CD4-positive, alpha-beta T cell (primary cell): ENCODE results near the gene SLC4A1. TPM values are rescaled to one million over a fixed set of nuclear protein-coding genes. Genes with fewer than 3 reads are reported as not detected.

Experiments used
- ATAC-seq: fragments of 200-7000 bp; cut with Tn5 transposase; one replicate; pipeline ENCODE4 v1.10.0; 2022; ENCODE audit warnings: mild to moderate bottlenecking; ENCODE audit not compliant: poor library complexity
- CTCF ChIA-PET: fragments of 350-600 bp; sonication (Branson Sonifier 250); formaldehyde crosslinking; loops from one replicate; lab custom pipeline; 2021; ENCODE audit warnings: antibody characterized with exemption, inconsistent platforms; lab: Charles Lee
- POLR2A ChIA-PET: fragments of 350-600 bp; sonication (Branson Sonifier 250); formaldehyde crosslinking; loops from one replicate; lab custom pipeline; 2021; ENCODE audit warnings: antibody characterized with exemption, inconsistent platforms; lab: Charles Lee
- DNase-seq, 14 experiments: peaks; one replicate each; pipeline ENCODE4 v3.0.0-alpha.2; 2013 to 2020; ENCODE audit warnings: mixed read lengths in 2 of 14
- H3K27ac ChIP-seq, 2 donors: one replicate each; pipeline versions ENCODE4 v1.5.1 to v1.7.0; 2013; ENCODE audit warnings: low read length in 2 of 2, low read depth in 1 of 2, mild to moderate bottlenecking in 1 of 2
- H3K27me3 ChIP-seq, 2 experiments: 1 replicate in 1 of 2; 2 replicates in 1 of 2; pipeline versions ENCODE4 v1.6.1 to v1.7.0; 2013; ENCODE audit warnings: low read length in 2 of 2, control low read depth in 1 of 2, mild to moderate bottlenecking in 1 of 2, moderate library complexity in 1 of 2; ENCODE audit not compliant: insufficient read depth in 2 of 2, control insufficient read depth in 1 of 2
- H3K36me3 ChIP-seq: one replicate; pipeline ENCODE4 v1.6.1; 2013; ENCODE audit warnings: low read length, control low read depth; ENCODE audit not compliant: insufficient read depth
- H3K4me1 ChIP-seq: one replicate; pipeline ENCODE4 v1.6.1; 2013; ENCODE audit warnings: low read length, control low read depth; ENCODE audit not compliant: insufficient read depth
- H3K4me3 ChIP-seq: one replicate; pipeline ENCODE4 v1.5.1; 2013; ENCODE audit warnings: mild to moderate bottlenecking, low read length, moderate library complexity
- H3K9me3 ChIP-seq, 2 experiments: 1 replicate in 1 of 2; 2 replicates in 1 of 2; pipeline versions ENCODE4 v1.6.1 to v1.7.0; 2013; ENCODE audit warnings: low read length in 2 of 2, mild to moderate bottlenecking in 2 of 2, control low read depth in 1 of 2, moderate library complexity in 1 of 2; ENCODE audit not compliant: control insufficient read depth in 1 of 2, insufficient read depth in 1 of 2
- H3K27ac Mint-ChIP-seq: one replicate; pipeline ENCODE4 v1.8.0; 2020; ENCODE audit warnings: mixed read lengths
- H3K27me3 Mint-ChIP-seq: one replicate; pipeline ENCODE4 v1.8.0; 2021; ENCODE audit warnings: mixed read lengths
- H3K36me3 Mint-ChIP-seq: one replicate; pipeline ENCODE4 v1.8.0; 2021; ENCODE audit warnings: low read depth, mixed read lengths
- H3K4me1 Mint-ChIP-seq: one replicate; pipeline ENCODE4 v1.8.0; 2021; ENCODE audit warnings: low read depth, mixed read lengths
- H3K4me3 Mint-ChIP-seq: one replicate; pipeline ENCODE4 v1.8.0; 2020; ENCODE audit warnings: mild to moderate bottlenecking, mixed read lengths
- H3K9me3 Mint-ChIP-seq: one replicate; pipeline ENCODE4 v1.8.0; 2020; ENCODE audit warnings: mixed read lengths
- intact Hi-C, 2 experiments: fragments of 100-400 bp; cut with DNase I in 1 of 2; cut with micrococcal nuclease in 1 of 2; formaldehyde crosslinking; loops; one replicate each; pipeline versions ENCODE4 v1.15.1 to v1.9.0; 2023 to 2025; cut with DNase I, micrococcal nuclease
- total RNA-seq, 174 experiments: library from RNA in 2 of 174; stranded (reverse) in 2 of 174; gene quantifications; one replicate each; pipeline ENCODE4 v1.2.3 and lab custom pipeline; 2021 to 2026
- TF ChIP-seq, protein P1 (sequence below): fragments of 200-600 bp; IDR thresholded peaks from one replicate; pipeline ENCODE4 v1.8.0; 2022; ENCODE audit warnings: antibody characterized with exemption, mild to moderate bottlenecking

The SLC4A1 gene
- total RNA-seq, 2 experiments from 2014 or later: not detected

DNA sequence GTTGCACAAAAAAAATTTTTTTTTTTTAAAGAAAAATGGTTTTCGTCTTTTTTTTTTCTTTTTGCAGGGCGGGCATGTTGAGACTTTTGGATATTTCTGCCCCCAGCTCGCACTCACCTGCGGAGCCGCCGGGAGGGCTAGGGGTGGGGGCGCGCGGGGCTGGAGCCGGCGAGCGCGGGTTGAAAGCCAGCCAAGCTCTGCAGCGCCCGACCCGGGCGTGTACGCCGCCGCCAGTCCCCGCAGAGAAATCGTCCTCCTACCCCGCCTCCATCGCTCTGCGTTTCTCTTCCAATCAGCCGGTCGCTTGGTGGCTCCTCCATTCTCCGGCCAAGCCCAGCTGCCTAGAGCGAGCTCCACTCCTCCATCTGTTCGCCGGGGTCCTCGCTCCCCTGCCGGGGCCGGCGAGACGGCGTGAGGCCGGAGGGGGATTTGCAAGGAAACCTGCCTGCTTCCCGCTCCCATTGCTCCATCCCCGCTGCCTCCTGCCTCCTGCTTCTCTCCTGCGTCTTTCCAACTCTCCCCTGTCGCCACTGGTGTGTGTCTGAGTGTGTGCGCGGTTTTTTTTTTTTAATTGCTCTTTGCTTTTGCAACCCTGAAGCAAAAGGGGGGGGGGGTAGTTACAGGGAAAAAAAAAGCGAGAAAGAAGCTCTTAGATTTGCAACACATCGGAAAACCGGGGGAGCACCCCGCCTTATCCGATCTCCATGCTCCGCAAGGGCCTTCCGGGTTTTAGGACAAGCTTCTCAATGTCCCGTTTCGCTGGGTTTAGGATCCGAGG is 46.7 kb downstream of the SLC4A1 start:
- Mint-ChIP-seq H3K4me3 (peak overlapping the region; percentile 95), H3K4me1 (peaks cover 31% of the 10 kb centered on the region), H3K27ac (peak overlapping the region; percentile 92), H3K36me3 (peaks cover 38% of the 10 kb centered on the region), H3K9me3 (no peaks in the 10 kb centered on the region), H3K27me3 (no peaks in the 10 kb centered on the region)
- Histone ChIP-seq H3K4me1 (peaks cover 36% of the 10 kb centered on the region), H3K27ac (peak overlapping the region; percentile 49 to 91), H3K36me3 (peaks cover 2% of the 10 kb centered on the region), H3K4me3 (peak overlapping the region; percentile 86), H3K9me3 (no peaks in the 10 kb centered on the region), H3K27me3 (no peaks in the 10 kb centered on the region)
- TF ChIP-seq, protein P1, sequence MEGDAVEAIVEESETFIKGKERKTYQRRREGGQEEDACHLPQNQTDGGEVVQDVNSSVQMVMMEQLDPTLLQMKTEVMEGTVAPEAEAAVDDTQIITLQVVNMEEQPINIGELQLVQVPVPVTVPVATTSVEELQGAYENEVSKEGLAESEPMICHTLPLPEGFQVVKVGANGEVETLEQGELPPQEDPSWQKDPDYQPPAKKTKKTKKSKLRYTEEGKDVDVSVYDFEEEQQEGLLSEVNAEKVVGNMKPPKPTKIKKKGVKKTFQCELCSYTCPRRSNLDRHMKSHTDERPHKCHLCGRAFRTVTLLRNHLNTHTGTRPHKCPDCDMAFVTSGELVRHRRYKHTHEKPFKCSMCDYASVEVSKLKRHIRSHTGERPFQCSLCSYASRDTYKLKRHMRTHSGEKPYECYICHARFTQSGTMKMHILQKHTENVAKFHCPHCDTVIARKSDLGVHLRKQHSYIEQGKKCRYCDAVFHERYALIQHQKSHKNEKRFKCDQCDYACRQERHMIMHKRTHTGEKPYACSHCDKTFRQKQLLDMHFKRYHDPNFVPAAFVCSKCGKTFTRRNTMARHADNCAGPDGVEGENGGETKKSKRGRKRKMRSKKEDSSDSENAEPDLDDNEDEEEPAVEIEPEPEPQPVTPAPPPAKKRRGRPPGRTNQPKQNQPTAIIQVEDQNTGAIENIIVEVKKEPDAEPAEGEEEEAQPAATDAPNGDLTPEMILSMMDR: no peak
- ATAC-seq (peak; percentile 14), DNase-seq (peak in 13 of 14 experiments; percentile 45 to 86 (median 61))
- intact Hi-C loops: loop anchor here in 1 of 2 experiments (2.0 kb wide), 2 partner anchors 28 to 104 kb away; partner anchors contain the start of gene SLC25A39
- CTCF ChIA-PET: interaction anchor here (0.5 to 2.5 kb wide), 11 partner anchors 11 to 249 kb away, joined by 3 to 33 read pairs (median 5); partner anchors contain the start of gene HDAC5
- POLR2A ChIA-PET: interaction anchor here (0.6 to 10.5 kb wide), 26 partner anchors 9 to 1005 kb away, joined by 3 to 181 read pairs (median 8); partner anchors contain the start of genes ATXN7L3, GRN, HDAC5 and HEXIM1

DNA sequence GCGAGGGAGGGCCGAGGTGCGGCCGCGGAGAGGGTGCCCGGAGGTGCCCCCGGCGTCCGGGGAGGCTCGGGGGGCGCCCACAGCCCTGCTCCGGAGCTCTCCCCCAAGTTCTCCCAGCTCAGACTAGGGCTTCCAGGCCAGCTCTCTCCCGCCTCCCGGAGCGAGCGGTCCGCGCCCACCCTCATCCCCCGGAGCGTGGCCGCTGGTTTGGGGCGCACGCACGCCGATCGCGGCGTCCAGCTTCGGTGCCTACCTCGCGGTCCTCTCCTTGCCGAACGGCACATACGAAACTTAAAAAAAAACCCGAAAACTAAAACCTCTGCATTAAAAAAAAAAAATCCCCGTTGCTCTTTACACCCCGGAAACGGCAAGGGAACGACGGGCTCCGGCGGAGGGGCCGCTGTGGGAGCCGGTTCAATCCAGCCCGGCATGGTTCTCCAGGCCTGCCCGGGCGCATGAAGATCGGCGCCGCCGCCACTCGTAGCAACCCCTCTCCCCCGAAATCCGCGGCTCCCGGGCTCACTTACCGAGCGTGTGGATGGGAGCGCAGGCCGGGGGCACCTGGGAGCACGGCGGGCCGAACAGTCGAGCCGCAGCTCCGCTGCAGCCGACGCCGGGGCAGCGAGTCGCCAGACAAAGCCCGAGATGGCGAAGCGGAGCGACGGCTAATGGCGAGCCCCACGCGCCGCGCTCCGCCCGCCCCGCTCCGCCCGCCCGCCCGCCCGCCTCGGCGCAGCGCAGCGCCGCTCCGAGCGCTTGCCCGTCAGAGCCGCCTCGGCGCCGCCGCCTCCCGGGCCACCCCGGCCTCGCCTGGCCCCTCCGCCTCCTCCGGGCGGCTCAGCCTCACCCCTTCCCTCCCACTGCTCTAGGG is 47.5 kb downstream of the SLC4A1 start:
- Mint-ChIP-seq H3K36me3 (peaks cover 46% of the 10 kb centered on the region), H3K27me3 (no peaks in the 10 kb centered on the region), H3K4me1 (peaks cover 39% of the 10 kb centered on the region), H3K4me3 (peak overlapping the region; percentile 97), H3K27ac (peak overlapping the region; percentile 92), H3K9me3 (no peaks in the 10 kb centered on the region)
- DNase-seq: peak in 13 of 14 experiments; percentile 26 to 85 (median 59)
- TF ChIP-seq, protein P1: no peak
- H3K27ac ChIP-seq: peak overlapping the region; percentile 73 to 91
- peak; percentile 28 for ATAC-seq
- ChIA-PET CTCF (interaction anchor here (0.6 to 2.5 kb wide), 12 partner anchors 10 to 125 kb away, joined by 3 to 33 read pairs (median 4); partner anchors contain the start of genes GRN and TMUB2), POLR2A (interaction anchor here (0.7 to 10.5 kb wide), 28 partner anchors 9 to 1006 kb away, joined by 3 to 181 read pairs (median 7); partner anchors contain the start of genes ATXN7L3, GRN, HDAC5 and HEXIM1)
- H3K36me3 ChIP-seq: peaks cover 9% of the 10 kb centered on the region
- H3K4me3 ChIP-seq: peak overlapping the region; percentile 86
- H3K27me3 ChIP-seq: no peaks in the 10 kb centered on the region
- peaks cover 44% of the 10 kb centered on the region for H3K4me1 ChIP-seq
- intact Hi-C loops: loop anchor here in 1 of 2 experiments (2.0 kb wide), 2 partner anchors 28 to 104 kb away; partner anchors contain the start of gene SLC25A39
- no peaks in the 10 kb centered on the region for H3K9me3 ChIP-seq
